T1000 (cell line): Measurements from ENCODE around the gene SPATA13.
A peak's percentile ranks its signal among the peaks of the same experiment; 100 is the strongest.

ENCODE experiments used
- DNase-seq: peaks from one replicate; lab custom pipeline; 2025; ENCODE audit warnings: mixed read lengths; lab: John Stamatoyannopoulos, UW

The SPATA13 gene

DNA sequence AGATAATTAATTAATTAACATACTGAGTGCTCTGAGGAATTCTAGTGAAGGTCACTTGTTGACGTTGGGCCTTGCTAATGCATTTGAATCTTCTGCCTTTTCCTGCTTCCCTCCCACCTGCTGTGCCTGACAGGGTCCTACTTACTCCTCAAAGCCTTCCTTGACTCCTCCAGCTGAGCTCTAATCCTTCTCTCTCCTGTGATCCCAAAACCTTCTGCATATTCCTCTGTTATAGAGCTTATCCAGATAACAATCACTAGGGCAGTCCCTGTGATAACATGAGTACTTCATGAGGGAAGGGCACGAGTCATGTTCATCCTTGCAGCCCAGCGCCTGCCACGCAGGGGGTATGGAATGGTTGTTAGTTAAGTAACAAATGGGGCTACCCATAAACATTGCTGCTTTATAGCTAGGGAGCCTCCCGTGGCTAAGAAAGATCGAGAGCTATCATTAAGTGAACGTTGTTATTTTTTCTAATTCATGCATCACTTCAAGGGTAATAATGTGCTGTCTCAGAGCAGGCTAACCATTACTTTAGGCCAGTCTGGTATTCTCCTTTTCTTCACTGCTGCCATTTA lies 19.1 kb upstream of the SPATA13 start:
- no peak for DNase-seq

DNA sequence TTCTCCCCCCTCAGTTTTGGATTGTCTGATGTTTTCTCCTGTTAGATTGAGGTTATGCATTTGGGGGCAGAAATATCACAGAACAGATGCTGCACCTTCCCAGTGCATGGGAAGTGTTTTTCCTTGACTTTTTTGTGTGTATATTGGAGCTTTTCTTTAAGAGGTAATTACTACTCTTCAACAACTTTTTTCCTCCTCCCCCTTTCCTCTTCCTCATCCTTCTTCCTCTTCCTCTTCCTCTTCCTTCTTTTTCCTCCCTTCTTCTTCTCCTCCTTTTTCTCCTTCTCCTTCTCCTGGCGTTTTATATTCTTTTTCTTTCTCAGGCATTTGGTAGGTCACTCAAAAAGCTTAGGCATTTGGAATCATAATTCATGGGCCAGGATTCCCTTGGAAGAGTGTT lies 18.1 kb upstream of the SPATA13 start:
- no peak for DNase-seq

DNA sequence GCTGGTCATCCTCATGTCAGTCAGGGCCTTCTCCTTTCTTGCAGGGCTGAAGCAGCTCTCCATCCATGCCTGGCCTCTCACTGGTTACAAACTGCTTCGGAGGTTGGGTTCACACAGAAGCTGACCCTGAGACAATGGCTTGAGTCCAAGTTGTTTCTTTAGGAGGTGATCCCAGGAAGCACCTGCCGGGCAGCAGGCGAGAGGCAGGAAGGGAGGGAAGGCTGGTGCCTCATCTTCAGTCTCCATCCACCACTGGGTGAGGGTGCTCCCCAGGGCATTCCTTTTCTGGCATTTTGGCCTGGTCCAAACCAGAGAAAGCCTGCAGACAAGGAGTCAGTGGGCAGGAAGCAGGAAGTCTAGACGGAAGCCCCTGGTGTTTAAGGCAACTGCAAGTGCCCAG lies 17.6 kb upstream of the SPATA13 start:
- DNase-seq = no peak

DNA sequence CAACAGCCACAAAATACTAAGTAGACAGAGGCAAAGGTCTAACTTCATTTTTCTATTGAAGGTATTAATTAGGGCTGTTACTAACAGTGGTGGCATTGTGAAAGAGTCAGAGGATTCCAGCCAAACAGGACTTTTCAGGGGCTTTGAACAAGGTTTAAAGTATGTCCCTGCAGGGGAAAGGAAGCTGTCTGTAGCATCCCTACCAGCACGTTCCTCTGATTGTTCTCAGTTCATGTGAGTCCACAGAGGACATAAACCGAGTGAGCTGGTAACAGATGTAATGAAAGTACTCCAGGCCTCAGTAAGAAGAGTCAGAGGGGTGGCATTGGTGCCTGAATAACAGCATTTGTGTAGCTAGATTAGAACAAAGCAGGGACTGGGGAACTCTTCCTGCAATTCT lies 15.3 kb upstream of the SPATA13 start:
- DNase-seq = no peak

DNA sequence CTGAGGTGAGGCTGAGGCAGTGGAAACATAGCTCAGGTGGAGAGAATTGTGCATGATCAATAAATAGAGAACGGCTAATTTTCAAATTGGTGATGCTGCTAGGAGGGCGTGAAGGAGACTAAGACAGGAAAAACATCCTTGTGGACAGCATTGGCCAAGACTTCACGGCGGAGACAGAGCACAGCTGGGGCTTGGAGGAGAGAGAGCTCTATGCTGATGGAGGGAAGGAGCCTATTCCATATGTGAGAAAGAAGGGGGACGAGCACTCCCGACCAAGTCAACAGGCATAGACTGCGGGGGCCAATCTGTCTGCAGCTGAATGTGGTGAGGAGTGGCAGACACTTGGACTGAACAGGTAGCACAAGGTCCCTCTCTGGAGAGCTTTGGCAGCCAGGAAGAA lies 14.8 kb upstream of the SPATA13 start:
- DNase-seq = no peak

DNA sequence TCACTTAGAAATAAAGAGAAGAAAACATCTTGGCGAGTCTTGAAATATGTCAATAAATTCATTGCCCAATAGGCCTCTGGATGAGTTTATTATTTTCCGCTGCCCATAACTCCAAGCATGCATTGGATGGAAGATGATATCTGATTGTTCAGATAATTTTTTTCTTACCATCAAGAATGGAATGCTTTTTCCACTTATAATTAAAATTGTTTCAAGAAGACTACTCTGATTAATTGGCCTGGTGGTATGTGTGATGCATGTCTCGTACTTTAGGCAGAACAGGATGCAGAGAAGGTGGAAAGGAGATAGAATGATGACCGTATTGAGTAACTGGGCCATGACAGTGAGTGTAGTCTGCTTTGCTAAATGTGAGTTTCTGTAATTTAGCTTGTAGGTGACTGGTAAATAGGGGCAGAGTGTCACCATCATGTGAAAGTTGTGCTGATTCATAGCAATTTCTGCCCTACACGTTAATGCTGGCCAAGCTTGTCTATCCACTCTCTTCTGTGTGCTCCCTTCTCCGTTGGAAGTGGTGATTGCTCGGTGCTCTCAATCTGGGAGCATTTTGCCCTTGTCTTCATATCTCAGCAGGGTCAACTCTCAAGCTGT lies 13.5 kb upstream of the SPATA13 start:
- no peak for DNase-seq

DNA sequence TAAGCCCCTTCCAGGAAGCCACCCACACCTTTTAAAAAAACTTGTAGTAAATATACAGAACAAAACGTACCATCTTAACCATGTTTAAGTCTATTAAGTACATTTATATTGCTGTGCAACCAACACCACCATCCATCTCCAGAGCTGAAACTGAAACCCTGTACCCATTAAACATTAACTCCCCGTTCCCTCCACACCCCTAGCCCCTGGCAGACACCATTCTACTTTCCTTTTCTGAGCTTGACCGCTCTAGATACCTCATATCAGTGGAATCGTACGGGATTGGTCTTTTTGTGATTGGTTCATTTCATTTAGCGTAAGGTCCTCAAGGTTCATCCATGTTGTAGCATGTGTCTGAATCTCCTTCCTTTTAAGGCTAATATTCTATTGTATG lies 13.0 kb upstream of the SPATA13 start:
- DNase-seq = no peak

DNA sequence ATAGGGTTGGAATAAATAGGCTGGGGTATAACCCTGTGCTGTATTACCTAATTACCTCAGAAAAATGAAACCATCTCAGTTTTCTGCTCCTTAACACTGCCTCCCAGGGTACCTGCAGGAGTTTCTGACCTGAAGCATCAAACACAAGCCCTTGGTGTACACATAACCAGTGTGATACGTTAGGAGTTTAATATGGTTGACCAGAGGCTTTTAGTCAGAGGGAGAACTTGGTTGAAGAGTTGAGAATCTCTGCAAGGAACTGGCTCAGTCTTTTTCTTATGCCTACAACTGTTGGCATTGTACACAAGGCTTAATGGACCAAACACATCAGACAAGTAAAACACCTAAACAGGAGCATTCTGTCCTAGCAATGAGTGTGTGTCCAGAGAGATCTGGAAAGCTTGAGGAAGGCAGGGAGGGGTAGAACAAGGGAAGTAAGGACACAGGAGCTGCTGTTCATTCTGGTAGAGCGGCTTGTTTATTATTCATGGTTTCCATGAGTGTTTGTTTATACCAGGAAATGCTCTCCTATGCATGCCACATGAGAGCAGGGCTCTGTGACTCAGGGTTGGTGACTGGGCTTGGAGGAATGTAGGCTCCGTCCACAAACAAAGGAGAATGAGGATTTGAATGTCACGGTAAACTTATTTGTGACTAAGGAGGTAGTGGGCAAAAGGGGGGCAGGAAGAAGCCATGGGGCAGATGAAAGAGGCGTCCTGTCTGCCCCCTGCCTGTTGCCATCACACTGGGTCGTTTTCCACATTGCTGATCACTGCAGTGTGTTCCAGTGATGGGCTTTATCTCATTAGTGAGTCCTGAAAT lies 11.9 kb upstream of the SPATA13 start:
- DNase-seq = peak; percentile 73

DNA sequence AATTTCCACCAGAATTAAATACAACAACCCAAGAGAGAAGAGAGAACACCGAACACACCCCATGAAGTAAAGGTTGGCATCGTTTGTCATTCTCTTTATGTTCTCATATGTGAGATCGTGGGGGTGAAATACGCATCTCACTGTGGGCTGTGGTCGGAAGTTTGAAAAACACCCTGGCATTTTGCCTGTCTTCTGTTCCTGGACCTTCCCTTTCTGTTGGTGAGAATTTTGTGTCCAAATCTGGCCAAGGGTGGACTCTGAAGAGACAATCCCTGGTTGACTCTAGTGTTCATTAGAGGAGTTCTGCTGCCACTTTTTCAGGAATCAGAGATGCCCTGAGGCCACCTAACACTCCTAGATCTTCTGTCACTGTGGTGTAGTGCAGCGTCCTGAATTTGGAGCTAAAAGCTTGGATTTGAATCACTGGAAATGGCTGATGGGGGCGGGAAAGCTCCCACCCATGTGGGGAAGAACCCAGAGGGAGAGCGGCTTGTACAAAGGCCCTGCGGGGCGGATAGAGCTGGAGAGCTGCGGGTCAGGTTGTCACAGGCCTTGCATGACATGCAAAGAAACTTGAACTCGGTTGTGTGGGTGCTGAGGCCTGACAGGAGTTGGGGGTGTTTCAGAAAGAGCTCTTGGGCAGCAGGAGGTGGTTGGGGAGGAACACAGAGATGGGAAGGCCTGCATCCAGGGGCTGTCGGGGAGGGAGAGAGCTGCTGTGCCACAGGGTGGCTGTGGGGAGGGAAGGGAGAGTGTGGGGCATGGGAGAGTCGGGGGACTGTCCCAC lies 11.1 kb upstream of the SPATA13 start:
- no peak for DNase-seq

DNA sequence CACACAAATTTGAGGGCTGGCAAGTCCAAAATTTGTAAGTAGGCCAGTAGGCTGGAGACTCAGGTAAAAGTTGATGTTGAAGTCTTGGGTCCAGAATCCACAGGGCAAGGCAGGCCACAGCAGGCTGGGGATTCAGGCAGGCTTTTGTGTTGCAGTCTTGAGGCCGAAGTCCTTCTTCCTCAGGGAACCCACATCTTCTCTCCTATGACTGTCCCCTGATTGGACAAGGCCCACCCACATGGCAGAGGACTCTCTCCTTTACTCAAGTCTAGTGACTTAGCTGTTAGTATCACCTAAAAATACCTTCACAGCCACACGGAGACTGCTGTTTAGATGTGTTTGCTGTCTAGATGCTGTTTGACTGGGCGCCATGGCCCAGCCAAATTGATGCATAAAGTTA lies 9.9 kb upstream of the SPATA13 start:
- no peak for DNase-seq

DNA sequence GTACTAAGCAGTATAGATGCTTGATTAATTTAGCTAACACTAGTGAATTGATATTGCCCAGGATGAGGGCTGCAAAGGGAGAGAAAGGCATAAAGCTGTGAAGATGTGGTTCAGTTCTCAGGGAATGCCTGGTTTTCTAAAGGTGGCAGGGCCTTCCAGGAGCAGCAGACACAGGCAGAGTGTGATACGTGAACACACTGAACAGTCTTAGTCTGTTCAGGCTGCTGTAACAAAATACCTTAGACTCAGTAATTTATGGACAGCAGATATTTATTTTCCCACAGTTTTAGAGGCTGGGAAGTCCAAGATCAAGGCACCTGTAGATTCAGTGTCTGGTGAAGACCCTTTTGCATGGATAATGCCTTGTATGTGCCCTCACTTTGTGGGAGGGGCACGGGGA lies 8.7 kb upstream of the SPATA13 start:
- no peak for DNase-seq

DNA sequence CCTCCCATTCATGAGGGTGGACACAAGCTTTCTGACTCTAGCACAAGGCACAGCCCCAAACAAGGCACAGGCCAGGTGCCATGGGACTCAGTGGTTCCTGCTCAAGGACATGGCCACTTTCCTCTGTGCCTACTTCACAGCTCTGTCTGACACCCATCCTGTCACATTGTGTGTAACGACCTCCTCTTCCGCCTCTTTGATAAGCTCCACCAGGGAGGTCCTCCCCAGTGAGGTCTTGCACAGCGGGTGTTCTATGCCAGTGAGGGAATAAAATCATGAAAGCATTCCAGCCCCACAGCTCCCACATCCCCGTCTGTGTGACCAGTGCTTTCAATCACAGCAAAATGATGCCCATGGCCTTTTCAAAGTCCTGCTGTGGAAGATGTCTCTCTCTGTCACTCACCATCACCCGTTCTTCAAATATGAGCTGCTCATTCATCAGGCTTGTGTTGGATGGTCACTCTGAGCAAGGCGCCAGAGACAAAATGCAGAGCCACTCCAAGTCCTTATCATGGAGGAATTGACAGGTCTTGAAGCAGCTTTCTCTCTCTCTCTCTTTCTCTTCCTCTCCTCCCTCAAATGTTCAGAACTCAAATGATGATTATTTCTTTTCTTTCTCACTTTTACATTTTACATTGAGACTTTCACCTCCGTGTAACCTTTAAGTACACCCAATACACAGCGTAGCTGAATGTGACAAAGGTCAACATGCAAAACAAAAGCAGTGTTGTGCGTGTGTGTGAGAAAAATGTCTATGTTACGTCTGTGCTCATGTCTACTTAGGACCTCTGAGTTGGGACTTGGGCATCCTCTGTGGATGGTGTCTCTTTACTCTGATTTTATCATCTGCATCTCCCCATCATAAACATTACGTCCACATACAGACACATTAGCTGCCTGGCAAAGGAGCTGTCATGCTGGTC lies 8.0 kb upstream of the SPATA13 start:
- DNase-seq = no peak

DNA sequence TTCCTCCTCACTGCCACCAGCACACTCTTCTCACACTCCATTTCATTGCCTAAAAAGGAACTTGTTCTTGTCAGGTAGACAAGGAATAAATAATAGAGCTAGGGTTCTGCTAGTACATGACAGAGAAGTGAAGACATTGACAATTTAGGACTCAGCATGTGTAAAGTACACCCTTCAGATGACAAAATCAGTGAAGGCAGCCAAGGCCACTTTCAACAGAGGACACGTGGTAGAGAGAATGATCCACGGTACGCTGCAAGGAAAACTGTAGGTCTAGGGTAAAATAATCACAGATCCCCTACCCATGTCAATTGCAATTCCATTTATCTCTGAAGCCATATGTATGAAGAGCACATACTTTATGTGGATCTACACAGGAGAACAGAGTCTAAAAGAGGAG lies 7.2 kb upstream of the SPATA13 start:
- no peak for DNase-seq

DNA sequence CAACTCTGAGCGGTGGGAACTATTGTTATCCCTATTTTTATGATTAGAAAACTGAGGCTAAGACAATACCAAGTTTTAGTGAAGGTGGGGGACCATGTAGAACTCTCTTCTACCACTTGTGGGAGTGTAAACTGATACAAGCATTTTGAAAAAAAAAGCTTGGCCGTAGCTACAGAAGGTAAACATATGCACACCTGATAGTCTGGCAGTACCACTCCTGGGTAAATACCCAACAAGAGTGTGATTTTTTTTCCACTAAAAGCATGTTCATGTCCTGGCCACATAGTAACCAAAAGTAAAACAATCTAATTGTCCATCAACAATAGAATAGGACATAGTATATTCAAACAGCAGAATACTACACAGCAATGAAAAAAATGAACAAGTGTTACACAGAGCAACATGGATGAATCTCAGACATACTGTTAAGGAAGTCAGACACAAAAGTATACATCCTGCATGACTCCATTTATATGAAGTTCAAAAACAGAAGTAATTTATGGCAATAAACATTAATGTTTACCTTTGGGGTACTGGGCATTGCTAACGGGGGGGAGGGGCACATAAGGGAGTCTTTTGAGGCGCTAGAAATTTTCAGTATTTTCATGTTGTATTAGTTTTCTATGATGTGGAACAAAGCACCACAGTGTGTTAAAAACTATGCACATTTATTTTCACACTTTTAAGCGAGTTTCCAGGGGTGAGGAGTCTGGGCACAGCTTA lies 6.4 kb upstream of the SPATA13 start:
- no peak for DNase-seq

DNA sequence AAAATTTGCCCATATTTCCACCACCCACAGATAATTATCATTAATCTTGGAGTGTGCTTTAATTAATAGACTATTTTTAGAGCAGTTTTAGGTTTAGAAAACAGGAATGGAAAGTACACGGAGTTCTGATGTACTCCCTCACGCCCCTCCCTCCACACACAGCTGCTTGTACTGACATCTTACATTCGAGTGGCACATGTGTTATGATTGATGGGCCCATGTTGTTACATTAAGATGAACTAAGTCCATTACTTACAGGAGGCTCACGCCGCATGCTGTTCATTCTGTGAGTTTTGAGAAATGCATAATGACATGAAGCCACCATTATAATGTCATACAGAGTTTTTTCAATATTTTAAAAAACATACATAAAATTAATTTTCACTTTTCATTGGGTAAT lies 1.2 kb upstream of the SPATA13 start:
- DNase-seq = no peak

DNA sequence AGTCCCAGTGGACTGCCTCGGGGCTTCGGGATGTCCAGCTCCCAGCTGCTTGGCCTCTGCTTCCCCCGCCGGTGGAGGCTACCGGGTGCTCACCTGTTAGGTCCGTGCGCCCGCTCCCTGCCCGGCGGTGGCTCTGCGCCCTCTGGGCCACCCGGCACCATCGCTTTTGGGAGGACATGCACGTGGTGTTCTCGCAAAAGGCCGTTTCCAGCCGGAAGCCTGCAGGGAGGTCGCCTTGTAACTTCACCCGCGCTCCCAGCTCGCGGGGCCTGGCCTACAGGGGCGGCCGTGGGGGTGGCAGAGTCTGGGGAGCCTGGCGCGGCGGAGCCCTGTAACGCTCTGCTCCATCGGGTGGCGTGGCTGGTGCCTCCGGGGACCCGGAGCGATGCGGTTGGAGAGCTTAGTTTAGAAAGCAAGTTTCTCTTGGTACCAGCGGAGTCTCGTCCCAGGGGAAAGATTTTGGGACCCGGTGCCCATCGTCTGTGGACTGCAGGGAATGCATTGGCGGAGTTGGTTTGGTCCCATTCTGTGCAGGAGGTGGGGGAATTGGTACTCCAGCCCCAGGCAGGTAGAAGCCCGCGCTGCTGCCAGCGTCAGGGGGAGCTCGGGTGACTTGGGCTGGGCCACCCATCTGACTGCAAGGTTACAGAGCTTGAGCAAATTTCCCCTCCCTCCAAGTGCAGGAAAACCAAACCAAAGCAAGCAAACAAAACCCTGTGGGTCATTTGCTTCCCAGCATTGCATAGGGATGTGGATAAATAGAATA lies 673 bp downstream of the SPATA13 start:
- DNase-seq = no peak

DNA sequence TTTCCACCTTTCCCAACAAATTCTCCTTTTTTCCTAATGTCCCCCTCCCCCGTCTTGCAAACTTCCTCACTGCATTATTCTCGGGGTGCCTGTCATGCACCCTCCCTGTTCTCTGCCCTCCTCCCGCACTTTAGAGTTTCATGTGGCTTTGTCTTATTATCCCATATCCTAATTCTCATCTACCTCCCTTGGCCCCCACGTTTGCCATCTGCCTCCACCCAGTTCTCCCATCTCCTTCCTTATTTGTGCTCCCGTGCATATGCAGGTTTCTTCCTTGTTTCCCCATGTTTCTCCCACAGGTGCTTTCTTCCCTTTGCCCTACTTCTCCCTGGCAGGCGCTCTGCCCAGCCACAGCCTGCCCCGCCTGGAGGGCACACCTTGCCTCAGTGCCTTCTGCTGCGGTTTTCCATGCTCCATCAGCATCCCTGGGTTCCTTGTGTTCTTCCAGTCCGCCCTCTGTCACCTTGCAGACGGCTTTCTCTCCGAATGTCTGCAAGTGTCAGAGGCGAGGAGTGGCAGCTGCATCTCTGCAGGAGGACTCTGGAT lies 1.5 kb downstream of the SPATA13 start:
- no peak for DNase-seq

DNA sequence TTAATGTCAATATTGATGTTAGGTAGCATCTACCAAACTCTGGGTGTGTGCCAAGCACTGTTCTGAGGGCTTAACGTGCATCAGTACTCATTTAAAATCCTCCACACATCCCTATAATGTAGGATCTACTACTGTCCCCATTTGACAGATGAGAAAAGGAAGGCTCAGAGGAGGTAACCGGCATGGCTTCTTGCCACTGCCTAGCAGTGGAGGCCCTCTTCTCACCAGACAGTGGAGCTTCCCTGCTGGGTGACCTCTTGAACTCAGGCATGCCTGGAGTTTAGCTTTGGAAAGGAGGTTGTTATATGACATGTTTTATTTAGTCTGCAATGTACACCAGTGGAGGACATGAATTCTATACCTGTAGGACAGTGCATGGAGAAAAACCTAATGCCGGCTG lies 2.1 kb downstream of the SPATA13 start:
- DNase-seq = no peak

DNA sequence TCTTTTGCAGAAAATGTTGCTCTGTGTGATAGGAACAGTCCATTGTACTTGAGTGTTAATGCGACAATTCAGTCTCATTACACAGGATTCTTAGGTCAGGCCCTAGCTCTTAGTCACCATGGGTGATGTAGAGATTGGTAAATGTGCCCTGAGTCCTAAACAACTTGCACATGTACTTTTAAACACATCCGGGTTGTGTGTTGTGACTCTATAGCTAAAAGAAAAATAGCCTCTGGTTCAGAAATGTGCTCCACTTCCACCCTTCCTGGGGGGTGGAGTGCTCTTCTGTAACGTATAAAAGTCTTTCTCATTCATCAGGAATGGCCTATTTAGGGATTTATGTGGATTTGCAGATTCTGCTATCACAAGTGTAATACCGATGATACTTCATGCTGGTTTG lies 5.2 kb downstream of the SPATA13 start:
- DNase-seq = no peak

DNA sequence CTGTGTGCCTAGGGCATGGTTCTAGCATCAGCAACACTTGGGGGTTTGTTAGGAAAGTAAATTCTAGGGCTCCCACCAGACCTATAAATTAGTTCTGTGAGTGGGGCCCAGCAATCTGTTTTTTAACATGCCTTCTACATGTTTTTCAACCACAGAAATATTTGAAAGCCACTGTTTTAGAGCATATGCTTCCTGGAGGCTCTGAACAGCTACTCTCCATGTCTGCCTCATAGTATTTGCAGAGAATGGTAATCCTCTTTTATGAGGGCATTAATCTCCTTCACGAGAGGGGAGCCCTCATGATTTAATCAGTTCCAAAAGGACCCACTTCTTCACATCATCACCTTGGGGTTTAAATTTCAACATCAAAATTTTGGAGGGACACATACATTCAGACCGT lies 6.0 kb downstream of the SPATA13 start:
- DNase-seq = no peak
